ENCODE measurements around the gene GAS7.

DNA sequence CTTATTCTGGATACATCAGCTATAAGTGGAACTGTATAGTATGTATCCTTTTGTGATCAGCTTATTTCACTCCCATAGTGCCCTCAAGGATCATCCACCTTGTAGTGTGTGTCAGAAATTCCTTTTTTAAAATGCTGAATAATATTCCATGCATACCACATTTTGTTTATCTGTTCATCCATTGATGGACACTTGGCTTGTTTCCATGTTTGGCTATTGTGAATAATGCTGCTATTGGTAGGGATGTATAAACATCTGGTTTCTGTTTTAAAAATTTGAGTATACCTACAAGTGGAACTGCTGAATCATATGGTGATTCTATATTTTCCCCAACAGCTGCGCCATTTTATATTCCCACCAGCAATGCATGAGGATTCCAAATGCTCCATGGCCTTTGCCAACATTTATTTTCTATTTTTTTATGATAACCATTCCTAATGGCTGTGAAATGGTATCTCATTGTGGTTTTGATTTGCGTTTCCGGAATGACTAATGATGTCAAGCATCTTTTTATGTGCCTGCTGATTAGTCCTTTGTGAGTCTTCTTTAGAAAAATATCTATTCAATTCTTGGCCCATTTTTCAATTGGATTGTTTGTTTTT lies 304.9 kb downstream of the GAS7 start:
- no peak for TF ChIP-seq LEF1 (IDR thresholded peaks at IDR 0.05; ENCODE audit: borderline replicate concordance)
- no peak for TF ChIP-seq ARNT (IDR thresholded peaks at IDR 0.05)
